C4-2B (cell line): ENCODE results near the gene UCHL3.

ENCODE experiments used
- H3K27ac ChIP-seq: fragments of 450-650 bp; 2 replicates; pipeline ENCODE4 v1.5.1; 2017
- ZFX ChIP-seq: fragments of 450-650 bp; IDR thresholded peaks from 2 replicates; pipeline ENCODE4 v1.6.1; 2017
- TF ChIP-seq, protein P1 (sequence below): fragments of 450-650 bp; conservative IDR thresholded peaks from 2 replicates; pipeline ENCODE4 v1.5.1; 2017; ENCODE audit warnings: mild to moderate bottlenecking

The UCHL3 gene

DNA sequence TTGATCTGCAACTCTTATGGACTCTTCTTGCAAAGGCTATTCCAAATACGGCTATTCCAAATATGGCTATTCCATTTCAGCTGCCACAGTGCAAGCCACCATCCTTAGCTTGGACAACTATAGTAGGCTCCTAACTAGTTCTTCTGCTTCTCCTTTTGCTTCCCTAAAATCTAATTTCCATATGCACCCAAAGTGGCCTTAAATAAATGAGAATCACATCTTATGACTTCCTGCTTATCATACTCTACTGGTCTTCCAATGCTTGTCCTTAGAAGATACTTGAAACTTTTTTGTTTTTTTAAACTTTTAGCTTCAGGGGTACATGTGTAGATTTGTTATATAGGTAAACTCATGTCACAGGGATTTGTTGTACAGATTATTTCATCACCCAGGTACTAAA is 4.9 kb downstream of the UCHL3 start:
- no peak for TF ChIP-seq ZFX
- TF ChIP-seq, protein P1, sequence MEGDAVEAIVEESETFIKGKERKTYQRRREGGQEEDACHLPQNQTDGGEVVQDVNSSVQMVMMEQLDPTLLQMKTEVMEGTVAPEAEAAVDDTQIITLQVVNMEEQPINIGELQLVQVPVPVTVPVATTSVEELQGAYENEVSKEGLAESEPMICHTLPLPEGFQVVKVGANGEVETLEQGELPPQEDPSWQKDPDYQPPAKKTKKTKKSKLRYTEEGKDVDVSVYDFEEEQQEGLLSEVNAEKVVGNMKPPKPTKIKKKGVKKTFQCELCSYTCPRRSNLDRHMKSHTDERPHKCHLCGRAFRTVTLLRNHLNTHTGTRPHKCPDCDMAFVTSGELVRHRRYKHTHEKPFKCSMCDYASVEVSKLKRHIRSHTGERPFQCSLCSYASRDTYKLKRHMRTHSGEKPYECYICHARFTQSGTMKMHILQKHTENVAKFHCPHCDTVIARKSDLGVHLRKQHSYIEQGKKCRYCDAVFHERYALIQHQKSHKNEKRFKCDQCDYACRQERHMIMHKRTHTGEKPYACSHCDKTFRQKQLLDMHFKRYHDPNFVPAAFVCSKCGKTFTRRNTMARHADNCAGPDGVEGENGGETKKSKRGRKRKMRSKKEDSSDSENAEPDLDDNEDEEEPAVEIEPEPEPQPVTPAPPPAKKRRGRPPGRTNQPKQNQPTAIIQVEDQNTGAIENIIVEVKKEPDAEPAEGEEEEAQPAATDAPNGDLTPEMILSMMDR, result no peak
- no peak overlapping the region for H3K27ac ChIP-seq

DNA sequence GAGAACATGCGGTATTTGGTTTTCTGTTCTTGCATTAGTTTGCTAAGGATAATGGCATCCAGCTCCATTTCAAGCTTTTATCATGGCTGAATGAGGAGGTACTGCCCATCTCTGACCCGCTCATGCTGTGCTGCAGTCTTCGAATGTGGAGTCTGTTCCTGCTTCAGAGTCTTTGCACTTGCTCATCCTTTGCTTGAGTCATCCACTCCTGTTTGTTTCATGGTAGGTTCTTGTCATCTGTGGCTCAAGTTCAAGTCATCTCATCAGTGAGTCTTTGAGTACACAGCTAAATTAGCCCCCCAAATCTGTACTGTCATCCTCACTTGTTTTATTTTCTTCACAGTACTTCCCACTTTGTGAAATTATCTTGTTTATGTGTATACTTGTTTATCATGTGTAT is 5.4 kb downstream of the UCHL3 start:
- TF ChIP-seq, protein P1, result no peak
- TF ChIP-seq ZFX, result no peak
- H3K27ac ChIP-seq, result no peak overlapping the region

DNA sequence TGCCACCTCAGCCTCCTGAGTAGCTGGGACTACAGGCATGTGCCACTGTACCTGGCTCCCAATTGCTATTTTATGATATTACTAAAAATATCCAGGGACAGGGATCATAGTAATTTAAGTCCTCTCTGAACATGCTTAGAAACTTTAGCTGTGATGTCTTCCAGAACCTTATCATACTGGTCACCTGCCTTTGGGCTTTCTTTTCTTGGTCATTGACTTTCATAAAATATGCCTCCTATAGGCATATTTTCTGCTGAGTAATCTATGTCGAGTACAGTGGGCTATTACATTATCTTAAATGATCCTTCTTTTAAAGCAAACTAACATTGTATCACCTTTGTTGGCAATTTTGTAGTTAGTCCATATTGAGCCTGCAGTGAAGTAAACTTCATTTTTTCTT is 6.2 kb downstream of the UCHL3 start:
- no peak overlapping the region for H3K27ac ChIP-seq
- TF ChIP-seq, protein P1, result no peak
- TF ChIP-seq ZFX, result no peak

DNA sequence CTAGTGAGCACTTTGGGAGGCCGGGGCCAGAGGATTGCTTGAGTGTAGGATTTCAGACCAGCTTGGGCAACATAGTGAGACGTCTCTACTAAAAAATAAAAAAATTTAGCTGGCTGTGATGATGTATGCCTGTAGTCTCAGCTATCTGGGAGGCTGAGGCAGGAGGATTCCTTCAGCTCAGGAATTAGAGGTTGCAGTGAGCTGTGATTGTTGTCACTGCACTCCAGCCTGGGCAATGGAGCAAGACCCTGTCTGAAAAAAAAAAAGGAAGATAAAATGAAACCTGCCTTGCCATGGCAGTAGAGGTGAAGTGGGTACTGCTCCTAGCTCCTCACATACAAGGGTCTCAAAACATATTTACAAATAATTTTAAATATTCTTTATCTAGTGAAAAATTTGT is 7.4 kb downstream of the UCHL3 start:
- no peak for TF ChIP-seq ZFX
- TF ChIP-seq, protein P1, result no peak
- no peak overlapping the region for H3K27ac ChIP-seq

DNA sequence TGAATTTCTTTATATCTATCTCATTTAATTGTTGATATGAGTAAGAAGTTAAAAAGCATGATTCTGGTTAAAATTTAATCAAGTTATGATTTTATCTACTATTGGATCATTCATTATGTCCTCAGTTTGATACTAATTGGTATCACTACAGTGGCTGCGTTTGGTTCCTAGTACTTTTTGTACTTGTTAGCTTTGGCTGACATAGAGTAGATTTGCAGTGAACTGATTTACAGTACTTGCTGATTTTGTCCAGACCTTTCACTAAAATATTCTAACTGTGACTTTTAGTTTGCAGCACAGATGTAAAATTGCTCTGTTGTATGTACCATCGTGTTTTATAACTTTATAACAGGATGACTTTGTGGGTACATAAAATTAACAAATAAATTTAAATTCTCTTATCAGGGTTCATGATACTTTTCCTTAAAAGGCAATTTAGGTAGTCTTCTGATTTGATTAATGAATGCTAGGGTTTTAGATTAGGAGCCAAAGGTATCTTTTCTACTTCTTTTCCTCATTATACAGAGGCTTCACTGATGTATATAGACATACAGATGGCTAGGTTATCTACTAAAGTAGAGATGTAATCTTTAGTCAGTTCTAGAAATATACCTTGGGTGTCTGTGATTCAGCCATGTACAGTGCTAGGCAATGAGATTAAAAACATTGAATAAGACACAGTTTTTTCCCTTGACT is 8.7 kb downstream of the UCHL3 start:
- no peak overlapping the region for H3K27ac ChIP-seq
- TF ChIP-seq ZFX, result no peak

DNA sequence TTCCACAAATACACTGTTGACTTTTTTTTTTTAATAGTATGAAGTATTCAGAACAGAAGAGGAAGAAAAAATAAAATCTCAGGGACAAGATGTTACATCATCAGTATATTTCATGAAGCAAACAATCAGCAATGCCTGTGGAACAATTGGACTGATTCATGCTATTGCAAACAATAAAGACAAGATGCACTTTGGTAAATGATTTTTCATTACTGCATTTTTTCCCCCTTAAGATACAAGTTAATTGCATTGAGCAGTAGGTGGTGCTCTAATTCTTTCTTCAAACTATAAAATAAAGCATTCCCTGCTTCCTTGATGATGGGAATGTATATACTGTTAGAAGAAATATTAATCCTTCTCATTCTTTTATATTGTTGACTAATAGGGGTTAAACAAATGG is 17.1 kb downstream of the UCHL3 start:
- H3K27ac ChIP-seq, result no peak overlapping the region
- TF ChIP-seq ZFX, result no peak
- TF ChIP-seq, protein P1, result peak; percentile 50

DNA sequence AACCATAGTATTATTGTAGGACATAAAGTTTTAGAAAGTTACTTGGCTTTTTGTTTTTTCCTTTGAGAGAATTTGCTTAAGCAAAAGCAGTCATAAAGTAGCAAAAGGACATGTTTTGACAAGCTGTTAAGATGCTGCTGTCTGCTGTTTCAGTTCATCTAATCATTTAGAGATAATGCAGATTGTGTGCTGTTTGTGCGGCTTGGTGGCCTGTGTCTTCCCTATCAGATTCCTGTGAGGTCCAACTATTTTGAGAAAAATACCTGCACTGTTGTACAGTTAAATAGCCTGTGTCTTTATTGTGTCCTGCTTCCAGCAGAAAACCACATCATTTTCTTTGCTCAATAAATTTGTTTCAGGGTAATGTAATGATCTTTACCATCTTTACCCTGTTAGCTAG is 20.0 kb downstream of the UCHL3 start:
- H3K27ac ChIP-seq, result no peak overlapping the region
- TF ChIP-seq ZFX, result no peak
- TF ChIP-seq, protein P1, result no peak

DNA sequence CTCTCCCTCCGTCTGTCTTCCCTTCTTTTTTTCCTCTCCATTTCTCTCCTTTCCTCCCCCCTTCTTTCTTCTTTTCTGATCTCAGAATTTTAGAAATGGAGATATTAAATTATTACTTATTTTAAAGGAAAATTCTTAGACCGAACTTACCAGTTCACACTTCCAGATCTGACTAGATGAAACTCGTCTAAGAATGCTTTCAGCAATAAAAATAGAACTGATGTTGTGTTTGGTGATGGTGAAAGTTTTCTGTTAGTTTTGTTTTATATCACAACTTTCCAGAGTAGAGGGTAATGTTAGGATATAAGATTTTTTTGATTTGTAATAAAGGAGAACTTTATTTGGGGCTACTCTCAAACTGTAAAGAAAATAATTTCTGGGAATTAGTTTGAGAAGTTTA is 29.9 kb downstream of the UCHL3 start:
- H3K27ac ChIP-seq, result no peak overlapping the region
- TF ChIP-seq, protein P1, result no peak
